ENCODE measurements around the gene MAGOH.

- TF ChIP-seq RAD21 (IDR thresholded peaks at IDR 0.05) (no peak), CTCF (IDR thresholded peaks at IDR 0.05; ENCODE audit: low read depth, low read length, missing input control) (no peak), TAF1 (conservative IDR thresholded peaks at IDR 0.05) (no peak), SP1 (IDR thresholded peaks at IDR 0.05) (no peak), MAX (IDR thresholded peaks at IDR 0.05) (no peak)
Observed at GRCh38 chr1:53189061-53189460, 49.3 kb downstream of the MAGOH start.
